Neuronal stem cell (in vitro differentiated cells): ENCODE results near the gene MYO9A.

Experiments
- DNase-seq: peaks from one replicate; pipeline ENCODE4 v3.0.0-alpha.2; 2013; ENCODE audit warnings: low spot score
- H2AFZ ChIP-seq: one replicate; pipeline ENCODE4 v1.6.1; 2013; ENCODE audit warnings: mild to moderate bottlenecking, low read length, inconsistent platforms
- H2AK5ac ChIP-seq: 2 replicates; pipeline ENCODE4 v1.6.1; 2013; ENCODE audit warnings: low read depth, mild to moderate bottlenecking, inconsistent platforms, low read length, moderate library complexity, mixed read lengths
- H2BK120ac ChIP-seq: 2 replicates; pipeline ENCODE4 v1.6.1; 2013; ENCODE audit warnings: low read depth, mild to moderate bottlenecking, inconsistent platforms, low read length, moderate library complexity, mixed read lengths
- H2BK12ac ChIP-seq: one replicate; pipeline ENCODE4 v1.6.1; 2013; ENCODE audit warnings: low read length, inconsistent platforms
- H2BK15ac ChIP-seq: 2 replicates; pipeline ENCODE4 v1.6.1; 2013; ENCODE audit warnings: mild to moderate bottlenecking, low read length, inconsistent platforms, mixed read lengths
- H2BK5ac ChIP-seq: one replicate; pipeline ENCODE4 v1.6.1; 2013; ENCODE audit warnings: inconsistent platforms, mild to moderate bottlenecking, low read length, moderate library complexity
- H3K14ac ChIP-seq: one replicate; pipeline ENCODE4 v1.6.1; 2013; ENCODE audit warnings: low read length, inconsistent platforms
- H3K18ac ChIP-seq: 2 replicates; pipeline ENCODE4 v1.6.1; 2013; ENCODE audit warnings: low read length, inconsistent platforms
- H3K23ac ChIP-seq: 2 replicates; pipeline ENCODE4 v1.6.1; 2013; ENCODE audit warnings: low read depth, mild to moderate bottlenecking, mixed read lengths, low read length, inconsistent platforms; ENCODE audit not compliant: poor library complexity
- H3K27ac ChIP-seq: replicated peaks from 3 replicates; pipeline ENCODE4 v1.5.1; 2013; ENCODE audit warnings: low read length, inconsistent platforms
- H3K27me3 ChIP-seq, 3 experiments: 2 replicates each; pipeline ENCODE4 v1.6.1; 2013; ENCODE audit warnings: low read length in 3 of 3, mild to moderate bottlenecking in 2 of 3, inconsistent platforms in 1 of 3, low read depth in 1 of 3, mixed read lengths in 1 of 3, moderate library complexity in 1 of 3; ENCODE audit not compliant: control insufficient read depth in 3 of 3, insufficient read depth in 3 of 3
- H3K36me3 ChIP-seq, 2 donors: replicated peaks in 1 of 2; 2 replicates each; pipeline ENCODE4 v1.6.1; 2013; ENCODE audit warnings: low read length in 2 of 2; ENCODE audit not compliant: control insufficient read depth in 2 of 2, insufficient read depth in 2 of 2
- H3K4ac ChIP-seq: 2 replicates; pipeline ENCODE4 v1.6.1; 2013; ENCODE audit warnings: inconsistent platforms, mild to moderate bottlenecking, low read length, moderate library complexity
- H3K4me1 ChIP-seq, 2 donors: 1 replicate in 1 of 2; 2 replicates in 1 of 2; pipeline ENCODE4 v1.6.1; 2013; ENCODE audit warnings: low read length in 2 of 2, low read depth in 1 of 2; ENCODE audit not compliant: control insufficient read depth in 2 of 2, insufficient read depth in 1 of 2
- H3K4me2 ChIP-seq: one replicate; pipeline ENCODE4 v1.6.1; 2013; ENCODE audit warnings: mild to moderate bottlenecking, low read length, inconsistent platforms; ENCODE audit not compliant: insufficient read depth, poor library complexity, severe bottlenecking
- H3K4me3 ChIP-seq, 2 donors: 2 replicates each; pipeline ENCODE4 v1.5.1; 2013; ENCODE audit warnings: low read length in 2 of 2, mild to moderate bottlenecking in 2 of 2, inconsistent platforms in 1 of 2, moderate library complexity in 1 of 2
- H3K79me1 ChIP-seq: one replicate; pipeline ENCODE4 v1.6.1; 2013; ENCODE audit warnings: low read depth, mild to moderate bottlenecking, inconsistent platforms, low read length, moderate library complexity
- H3K9ac ChIP-seq: one replicate; pipeline ENCODE4 v1.6.1; 2013; ENCODE audit warnings: mild to moderate bottlenecking, low read depth, low read length, inconsistent platforms; ENCODE audit not compliant: poor library complexity
- H3K9me3 ChIP-seq, 2 donors: replicated peaks in 1 of 2; 2 replicates each; pipeline versions ENCODE3 to v1.6.1; 2013; ENCODE audit warnings: low read length in 2 of 2, mild to moderate bottlenecking in 2 of 2, inconsistent platforms in 1 of 2, low read depth in 1 of 2, mixed read lengths in 1 of 2, moderate library complexity in 1 of 2; ENCODE audit not compliant: control insufficient read depth in 2 of 2, insufficient read depth in 1 of 2
- H4K8ac ChIP-seq: one replicate; pipeline ENCODE4 v1.6.1; 2013; ENCODE audit warnings: low read depth, mild to moderate bottlenecking, inconsistent platforms, low read length, moderate library complexity
- H4K91ac ChIP-seq: one replicate; pipeline ENCODE4 v1.6.1; 2013; ENCODE audit warnings: low read length, low read depth, mild to moderate bottlenecking, inconsistent platforms; ENCODE audit not compliant: poor library complexity
- WGBS, 2 donors: extraction: QIAGEN DNeasy Blood & Tissue Kit; methylation state at CpG; one replicate each; pipeline ENCODE4 v1.1.7; 2013; ENCODE audit warnings: missing lambda C conversion rate in 2 of 2, mixed read lengths in 1 of 2; ENCODE audit not compliant: insufficient read length in 2 of 2, insufficient replicate concordance in 1 of 2; ENCODE audit errors: extremely low coverage in 2 of 2; 5-methylcytosine and 5-hydroxymethylcytosine counted together

MYO9A gene

GRCh38 chr15:72044956-72045355 is 73.0 kb downstream of the MYO9A start:
- Histone ChIP-seq H3K4me2 (no peak overlapping the region), H2BK12ac (no peak overlapping the region), H3K27me3 (no peaks in the 10 kb centered on the region), H3K14ac (no peak overlapping the region), H3K4me1 (no peaks in the 10 kb centered on the region), H2AFZ (no peak overlapping the region), H3K9ac (no peak overlapping the region), H2BK5ac (no peak overlapping the region), H2BK120ac (no peak overlapping the region), H4K8ac (no peak overlapping the region), H2BK15ac (no peak overlapping the region), H3K36me3 (peaks cover 2 to 16% of the 10 kb centered on the region in 2 donors), H3K9me3 (no peaks in the 10 kb centered on the region), H4K91ac (no peak overlapping the region), H3K4ac (no peak overlapping the region), H3K18ac (no peak overlapping the region), H2AK5ac (no peak overlapping the region), H3K79me1 (no peaks in the 10 kb centered on the region), H3K23ac (no peak overlapping the region), H3K27ac (no peak overlapping the region), H3K4me3 (no peak overlapping the region)
- WGBS, 2 donors, result no CpG with 5 or more reads among the region's 3 CpGs
- no peak for DNase-seq

- no peak overlapping the region for H3K4ac ChIP-seq
Measured at GRCh38 chr15:72042865-72043264, 75.1 kb downstream of the MYO9A start.

DNA sequence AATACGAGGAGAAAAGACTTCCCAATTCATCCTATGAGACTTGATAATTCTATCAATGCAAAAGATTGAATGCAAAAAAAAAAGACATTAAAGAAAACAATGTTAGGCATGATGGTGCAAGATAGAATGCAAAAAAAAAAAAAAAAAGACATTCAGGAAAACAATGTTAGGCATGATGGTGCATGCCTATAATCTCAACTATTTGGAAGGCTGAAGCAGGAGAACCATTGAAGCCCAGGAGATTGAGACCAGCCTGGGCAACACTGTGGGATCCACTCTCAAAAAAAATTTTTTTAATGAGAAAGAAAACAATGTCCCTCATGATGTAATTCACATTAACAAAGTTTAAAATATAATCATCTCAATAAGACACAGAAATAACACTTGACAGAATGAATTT is 75.9 kb downstream of the MYO9A start:
- WGBS, 2 donors, result no CpG with 5 or more reads among the region's 1 CpG
- H3K23ac ChIP-seq, result no peak overlapping the region
- peaks cover 4 to 16% of the 10 kb centered on the region in 2 donors for H3K36me3 ChIP-seq

More at GRCh38 chr15:72042865-72043264, 75.1 kb downstream of the MYO9A start:
- Histone ChIP-seq H3K79me1 (no peaks in the 10 kb centered on the region), H2BK15ac (no peak overlapping the region), H3K14ac (no peak overlapping the region), H3K4me3 (no peak overlapping the region), H2BK120ac (no peak overlapping the region), H2AFZ (no peak overlapping the region), H2BK5ac (no peak overlapping the region), H3K9me3 (peaks cover under 1 to 4% of the 10 kb centered on the region in 2 donors), H4K91ac (no peak overlapping the region), H3K4me1 (no peaks in the 10 kb centered on the region), H2AK5ac (no peak overlapping the region), H3K18ac (no peak overlapping the region), H2BK12ac (no peak overlapping the region), H4K8ac (no peak overlapping the region), H3K27ac (no peak overlapping the region), H3K9ac (no peak overlapping the region), H3K27me3 (no peaks in the 10 kb centered on the region), H3K36me3 (peaks cover 4 to 16% of the 10 kb centered on the region in 2 donors), H3K4me2 (no peak overlapping the region), H3K23ac (no peak overlapping the region)
- WGBS, 2 donors, result no CpG with 5 or more reads among the region's 7 CpGs
- no peak for DNase-seq

GRCh38 chr15:72037321-72037720 is 80.6 kb downstream of the MYO9A start:
- H4K91ac ChIP-seq, result no peak overlapping the region
- DNase-seq, result no peak
- no peak overlapping the region for H3K18ac ChIP-seq

More for the DNA sequence above, 75.9 kb downstream of the MYO9A start:
- no peak overlapping the region for H2BK5ac ChIP-seq
- no peak overlapping the region for H4K91ac ChIP-seq
- no peak overlapping the region for H2AFZ ChIP-seq
- no peak overlapping the region for H2BK15ac ChIP-seq
- no peak overlapping the region for H2BK12ac ChIP-seq
- no peak overlapping the region for H3K4ac ChIP-seq
- H3K27ac ChIP-seq, result no peak overlapping the region
- no peak overlapping the region for H3K4me2 ChIP-seq
- no peak overlapping the region for H3K14ac ChIP-seq
- no peak overlapping the region for H3K4me3 ChIP-seq
- DNase-seq, result no peak
- peaks cover 2 to 10% of the 10 kb centered on the region in 2 donors for H3K9me3 ChIP-seq
- no peaks in the 10 kb centered on the region for H3K27me3 ChIP-seq
- no peak overlapping the region for H3K18ac ChIP-seq
- no peak overlapping the region for H2BK120ac ChIP-seq
- no peak overlapping the region for H4K8ac ChIP-seq
- H3K79me1 ChIP-seq, result no peaks in the 10 kb centered on the region
- no peak overlapping the region for H3K9ac ChIP-seq
- no peaks in the 10 kb centered on the region for H3K4me1 ChIP-seq
- no peak overlapping the region for H2AK5ac ChIP-seq

More at GRCh38 chr15:72037321-72037720, 80.6 kb downstream of the MYO9A start:
- Histone ChIP-seq H3K23ac (no peak overlapping the region), H3K9me3 (peaks cover 4 to 17% of the 10 kb centered on the region in 2 donors), H3K4me3 (no peak overlapping the region), H3K27me3 (no peaks in the 10 kb centered on the region), H3K4ac (no peak overlapping the region), H2AFZ (no peak overlapping the region), H2BK12ac (no peak overlapping the region), H4K8ac (no peak overlapping the region), H2BK15ac (no peak overlapping the region), H3K79me1 (peaks cover 2% of the 10 kb centered on the region), H2BK5ac (no peak overlapping the region), H3K27ac (no peak overlapping the region), H3K14ac (no peak overlapping the region), H3K9ac (no peak overlapping the region), H2AK5ac (no peak overlapping the region), H3K36me3 (peaks cover 4 to 6% of the 10 kb centered on the region in 2 donors), H2BK120ac (no peak overlapping the region), H3K4me2 (no peak overlapping the region), H3K4me1 (no peaks in the 10 kb centered on the region)
- WGBS, 2 donors, result no CpG with 5 or more reads among the region's 4 CpGs
